ENCODE results near the gene GOSR1.

GRCh38 chr17:30475206-30475605 is 2.0 kb upstream of the GOSR1 start:
- TF ChIP-seq CTCF (IDR thresholded peaks at IDR 0.05) (no peak), POLR2A (IDR thresholded peaks at IDR 0.05) (no peak), POLR2AphosphoS5 (IDR thresholded peaks at IDR 0.05; ENCODE audit: insufficient read depth in 1 of 2, low read depth in 1 of 2) (no peak)

Measured in vagina (tissue), 2 donors.